Nephron progenitor cell (in vitro differentiated cells): Measurements from ENCODE around the gene GFI1.

Experiments
- DNase-seq: peaks from one replicate; pipeline ENCODE4 v3.0.0; 2021
- H3K27ac Mint-ChIP-seq: 2 replicates; pipeline ENCODE4 v1.8.0; 2021; ENCODE audit warnings: mild to moderate bottlenecking, moderate library complexity, mixed read lengths
- H3K27me3 Mint-ChIP-seq: 2 replicates; pipeline ENCODE4 v1.8.0; 2021; ENCODE audit warnings: mild to moderate bottlenecking, low read depth, mixed read lengths; ENCODE audit not compliant: poor library complexity
- H3K36me3 Mint-ChIP-seq: 2 replicates; pipeline ENCODE4 v1.8.0; 2021; ENCODE audit warnings: low read depth, mixed read lengths
- H3K4me1 Mint-ChIP-seq: 2 replicates; pipeline ENCODE4 v1.8.0; 2021; ENCODE audit warnings: mixed read lengths
- H3K4me3 Mint-ChIP-seq: 2 replicates; pipeline ENCODE4 v1.8.0; 2021; ENCODE audit warnings: mild to moderate bottlenecking, moderate library complexity, mixed read lengths
- H3K9me3 Mint-ChIP-seq: 2 replicates; pipeline ENCODE4 v1.8.0; 2021; ENCODE audit warnings: mild to moderate bottlenecking, moderate library complexity, mixed read lengths
- TF ChIP-seq, protein P1 (sequence below): fragments of 200-600 bp; sonication (generic); IDR thresholded peaks from 2 replicates; pipeline ENCODE4 v1.5.0; 2021; ENCODE audit warnings: antibody characterized with exemption

GFI1 gene

GRCh38 chr1:92447033-92447681 lies 39.6 kb downstream of the GFI1 start:
- peaks cover 5% of the 10 kb centered on the region for H3K27me3 Mint-ChIP-seq
- H3K9me3 Mint-ChIP-seq = peaks cover 5% of the 10 kb centered on the region
- TF ChIP-seq, protein P1, sequence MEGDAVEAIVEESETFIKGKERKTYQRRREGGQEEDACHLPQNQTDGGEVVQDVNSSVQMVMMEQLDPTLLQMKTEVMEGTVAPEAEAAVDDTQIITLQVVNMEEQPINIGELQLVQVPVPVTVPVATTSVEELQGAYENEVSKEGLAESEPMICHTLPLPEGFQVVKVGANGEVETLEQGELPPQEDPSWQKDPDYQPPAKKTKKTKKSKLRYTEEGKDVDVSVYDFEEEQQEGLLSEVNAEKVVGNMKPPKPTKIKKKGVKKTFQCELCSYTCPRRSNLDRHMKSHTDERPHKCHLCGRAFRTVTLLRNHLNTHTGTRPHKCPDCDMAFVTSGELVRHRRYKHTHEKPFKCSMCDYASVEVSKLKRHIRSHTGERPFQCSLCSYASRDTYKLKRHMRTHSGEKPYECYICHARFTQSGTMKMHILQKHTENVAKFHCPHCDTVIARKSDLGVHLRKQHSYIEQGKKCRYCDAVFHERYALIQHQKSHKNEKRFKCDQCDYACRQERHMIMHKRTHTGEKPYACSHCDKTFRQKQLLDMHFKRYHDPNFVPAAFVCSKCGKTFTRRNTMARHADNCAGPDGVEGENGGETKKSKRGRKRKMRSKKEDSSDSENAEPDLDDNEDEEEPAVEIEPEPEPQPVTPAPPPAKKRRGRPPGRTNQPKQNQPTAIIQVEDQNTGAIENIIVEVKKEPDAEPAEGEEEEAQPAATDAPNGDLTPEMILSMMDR = no peak
- no peak for DNase-seq
- H3K4me3 Mint-ChIP-seq = no peak overlapping the region
- peaks cover 10% of the 10 kb centered on the region for H3K4me1 Mint-ChIP-seq
- no peaks in the 10 kb centered on the region for H3K36me3 Mint-ChIP-seq
- no peak overlapping the region for H3K27ac Mint-ChIP-seq

DNA sequence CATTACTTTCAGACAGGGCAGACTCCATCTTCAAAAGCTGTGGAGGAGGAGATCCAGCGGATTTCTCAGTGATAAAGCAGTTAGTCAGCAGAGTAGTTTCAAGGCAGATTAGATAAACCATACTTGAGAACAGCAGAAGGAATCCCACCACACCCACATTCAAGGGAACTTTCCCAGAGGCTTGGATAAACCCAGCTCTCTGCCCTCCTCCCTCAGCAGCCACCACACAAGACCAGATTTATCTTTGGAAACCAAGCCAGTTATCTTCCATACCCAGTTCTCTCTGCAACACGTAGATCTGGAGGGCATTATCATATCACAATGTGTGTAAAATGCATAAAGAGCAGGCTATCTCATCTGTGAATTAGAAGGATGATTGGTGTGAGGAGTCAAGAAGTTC lies 40.2 kb downstream of the GFI1 start:
- Mint-ChIP-seq H3K27ac (no peak overlapping the region), H3K4me1 (peaks cover 10% of the 10 kb centered on the region), H3K9me3 (peaks cover 5% of the 10 kb centered on the region), H3K27me3 (peaks cover 5% of the 10 kb centered on the region), H3K36me3 (no peaks in the 10 kb centered on the region), H3K4me3 (no peak overlapping the region)
- TF ChIP-seq, protein P1 = no peak
- no peak for DNase-seq

- Mint-ChIP-seq H3K36me3 (no peaks in the 10 kb centered on the region), H3K9me3 (peaks cover 5% of the 10 kb centered on the region), H3K4me1 (peaks cover 10% of the 10 kb centered on the region), H3K27me3 (peaks cover 5% of the 10 kb centered on the region), H3K27ac (no peak overlapping the region), H3K4me3 (no peak overlapping the region)
- TF ChIP-seq, protein P1 = no peak
- no peak for DNase-seq
Observed at GRCh38 chr1:92445865-92446264, 40.9 kb downstream of the GFI1 start.

GRCh38 chr1:92444351-92444750 lies 42.4 kb downstream of the GFI1 start:
- H3K4me3 Mint-ChIP-seq = no peak overlapping the region
- no peaks in the 10 kb centered on the region for H3K36me3 Mint-ChIP-seq
- peaks cover 5% of the 10 kb centered on the region for H3K27me3 Mint-ChIP-seq
- no peak overlapping the region for H3K27ac Mint-ChIP-seq
- no peaks in the 10 kb centered on the region for H3K9me3 Mint-ChIP-seq
- TF ChIP-seq, protein P1 = no peak
- DNase-seq = no peak
- H3K4me1 Mint-ChIP-seq = peaks cover 10% of the 10 kb centered on the region

DNA sequence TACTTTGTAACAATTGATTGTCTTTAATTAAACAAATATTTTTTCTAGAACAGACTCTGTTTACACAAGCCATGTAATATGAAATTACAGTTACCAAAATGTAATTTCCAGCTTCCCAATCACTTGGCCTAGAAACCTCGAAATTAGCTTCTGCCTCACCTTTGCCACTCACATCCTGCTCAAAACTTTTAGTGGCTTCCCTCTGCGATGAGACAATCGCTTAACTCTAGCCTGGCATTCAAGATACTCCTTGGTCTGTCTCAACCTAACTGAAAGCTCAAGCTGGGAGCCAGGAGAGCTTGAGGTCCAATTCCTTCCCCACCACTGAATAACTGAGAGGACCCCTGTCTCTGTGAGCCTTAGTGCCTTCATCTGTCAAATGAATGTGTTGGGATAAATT lies 42.8 kb downstream of the GFI1 start:
- TF ChIP-seq, protein P1 = no peak
- H3K36me3 Mint-ChIP-seq = no peaks in the 10 kb centered on the region
- DNase-seq = no peak
- peaks cover 5% of the 10 kb centered on the region for H3K27me3 Mint-ChIP-seq
- no peaks in the 10 kb centered on the region for H3K9me3 Mint-ChIP-seq
- peaks cover 10% of the 10 kb centered on the region for H3K4me1 Mint-ChIP-seq
- no peak overlapping the region for H3K4me3 Mint-ChIP-seq
- H3K27ac Mint-ChIP-seq = no peak overlapping the region

GRCh38 chr1:92442351-92442750 lies 44.4 kb downstream of the GFI1 start:
- Mint-ChIP-seq H3K9me3 (no peaks in the 10 kb centered on the region), H3K4me1 (peaks cover 2% of the 10 kb centered on the region), H3K27me3 (no peaks in the 10 kb centered on the region), H3K4me3 (no peak overlapping the region), H3K27ac (no peak overlapping the region), H3K36me3 (no peaks in the 10 kb centered on the region)
- TF ChIP-seq, protein P1 = no peak
- DNase-seq = no peak
